ENCODE data around the gene HK3. TPM values are rescaled to one million over a fixed set of nuclear protein-coding genes. Genes with fewer than 3 reads are reported as not detected.
A peak's percentile ranks its signal among the peaks of the same experiment; 100 is the strongest.

Gene HK3
- total RNA-seq, 1 donor from 2014 or later: 21.1 TPM

DNA sequence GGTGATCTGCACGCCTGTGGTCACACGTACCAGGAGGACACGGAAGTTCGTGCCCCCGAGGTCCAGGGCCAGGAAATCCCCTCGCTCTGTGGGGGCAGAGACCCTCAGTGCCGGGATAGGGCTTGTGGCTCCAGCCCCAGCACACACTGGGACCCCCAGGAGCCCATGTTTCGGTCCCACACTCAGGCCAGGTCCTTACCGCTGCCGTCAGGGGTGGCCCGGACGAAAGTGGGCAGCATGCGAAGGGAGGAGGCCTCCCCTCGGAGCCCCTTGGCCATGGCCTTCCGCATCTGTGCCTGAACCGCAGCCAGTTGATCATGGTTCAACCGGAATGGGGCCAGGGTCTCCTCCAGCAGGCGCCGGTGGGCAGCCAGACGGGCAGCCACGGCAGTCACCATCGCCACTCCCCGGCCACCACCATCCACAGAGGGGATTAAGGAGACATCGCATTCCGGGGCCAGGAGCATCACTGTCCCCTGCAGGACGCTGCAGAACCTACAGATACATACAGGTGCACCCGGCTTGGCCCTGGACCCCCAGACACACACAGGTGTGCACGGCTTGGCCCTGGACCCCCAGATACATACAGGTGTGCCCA lies 11.8 kb downstream of the HK3 start:
- DNase-seq (ENCODE audit: low spot score): no peak
- intact Hi-C loops (cut with DNase I): no loop called here
- ATAC-seq: no peak

DNA sequence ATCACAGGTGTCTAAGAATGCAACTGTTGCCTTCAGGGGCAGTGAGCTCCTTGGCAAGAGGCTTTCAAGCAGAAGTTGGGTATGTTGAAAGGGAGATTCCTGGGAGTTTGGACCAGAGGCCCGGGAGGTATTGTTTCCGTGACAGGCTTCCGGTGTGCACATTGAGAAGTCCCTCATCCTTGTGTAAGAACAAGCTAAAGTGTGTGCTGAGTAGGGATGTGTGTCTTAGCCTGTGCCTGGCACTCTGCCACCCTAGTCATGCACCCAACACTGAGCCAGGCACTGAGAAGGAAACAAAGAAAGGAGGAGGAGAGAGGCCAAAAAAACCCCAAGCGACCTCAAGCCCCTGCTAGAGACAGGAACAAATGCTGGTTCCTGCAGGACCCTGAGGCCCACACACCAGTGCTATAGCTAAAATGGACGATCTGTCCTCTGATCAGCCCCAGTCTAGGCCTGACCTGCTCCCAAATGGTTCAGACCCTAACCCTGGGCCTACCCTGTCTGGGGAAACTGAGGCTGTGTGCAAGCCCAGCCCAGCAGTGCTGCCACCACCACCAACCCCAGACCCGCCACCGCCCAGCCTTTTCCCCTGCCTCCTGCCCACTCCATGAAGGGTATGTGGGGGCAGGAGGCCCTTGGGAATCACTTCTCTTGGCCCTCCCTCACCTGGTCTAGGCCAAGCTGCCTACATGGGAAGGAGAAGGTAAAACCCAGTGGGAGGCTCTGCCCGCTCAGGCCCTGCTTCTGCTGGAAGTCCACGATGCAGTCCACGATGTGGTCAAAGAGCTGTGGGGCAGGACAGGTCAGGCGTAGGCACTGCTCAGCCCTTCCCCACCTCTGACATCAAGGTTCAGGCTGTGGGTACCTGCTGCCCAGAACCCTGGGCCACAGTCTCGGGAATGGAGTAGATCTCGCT lies 12.6 kb downstream of the HK3 start:
- ATAC-seq (no peak), DNase-seq (ENCODE audit: low spot score) (no peak)
- intact Hi-C loops (cut with DNase I): no loop called here

DNA sequence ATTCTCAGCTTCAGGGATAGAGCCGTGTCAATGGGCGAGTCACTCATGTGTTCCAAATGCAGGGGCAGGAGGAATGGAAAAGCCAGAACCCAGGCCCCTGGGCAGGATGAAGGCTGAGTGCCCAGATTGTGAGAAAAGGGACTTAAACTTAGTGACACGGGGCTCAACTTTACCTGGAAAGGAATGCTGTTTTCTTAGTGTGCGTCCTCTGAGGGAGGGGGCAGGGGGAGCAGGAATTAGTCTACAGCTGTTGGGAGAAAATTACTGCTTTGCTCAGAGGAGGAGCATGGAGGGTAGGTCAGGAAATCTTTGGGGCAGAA lies 14.6 kb downstream of the HK3 start:
- peak; percentile 23 for DNase-seq (ENCODE audit: low spot score)
- intact Hi-C loops (cut with DNase I): no loop called here

DNA sequence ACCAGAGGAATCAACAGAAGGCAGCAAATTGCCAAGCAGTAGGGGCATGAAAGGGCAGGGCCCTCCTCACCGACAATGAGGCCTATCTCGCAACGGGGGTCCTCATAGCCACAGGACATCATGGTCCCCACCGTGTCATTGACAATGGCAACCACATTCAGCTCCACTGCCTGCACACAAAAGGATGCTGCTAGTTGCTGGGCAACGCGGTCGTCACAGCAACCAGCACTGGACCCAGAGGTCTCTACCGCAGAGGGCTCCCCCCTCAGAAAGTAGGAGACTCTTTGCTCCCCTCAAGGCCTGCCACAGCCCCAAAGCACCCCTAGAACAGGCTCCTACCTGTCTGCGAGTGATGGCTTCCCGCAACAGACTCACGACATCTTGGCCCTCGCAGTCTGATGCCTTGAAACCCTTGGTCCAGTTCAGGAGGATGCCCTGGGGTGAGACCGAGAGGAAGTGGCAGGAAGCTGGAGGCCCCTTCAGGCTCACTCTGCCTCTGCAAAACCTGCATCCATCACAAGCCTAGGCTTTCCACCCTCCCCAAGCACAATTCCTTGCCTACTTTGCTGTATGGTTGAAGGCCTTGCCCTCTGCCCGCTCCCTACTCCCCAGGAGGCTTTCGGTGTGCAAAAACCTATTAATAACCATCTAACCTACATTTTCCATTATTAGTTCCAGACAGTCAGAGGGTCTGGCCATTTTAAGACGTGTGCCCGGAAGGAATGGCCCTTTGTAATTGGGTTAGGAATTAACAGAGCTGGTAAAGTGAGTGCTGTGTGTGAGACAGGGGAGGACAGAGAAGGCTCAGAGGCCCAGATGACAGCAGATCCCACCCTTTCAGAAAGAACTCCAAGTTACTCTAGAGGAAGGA lies 15.2 kb downstream of the HK3 start:
- ATAC-seq (no peak), DNase-seq (ENCODE audit: low spot score) (peak; percentile 17)
- intact Hi-C loops (cut with DNase I): no loop called here

More for the DNA sequence above, 14.6 kb downstream of the HK3 start:
- ATAC-seq: no peak

GRCh38 chr5:176882567-176882903 lies 16.6 kb downstream of the HK3 start:
- ATAC-seq (no peak), DNase-seq (ENCODE audit: low spot score) (no peak)
- intact Hi-C loops (cut with DNase I): no loop called here

DNA sequence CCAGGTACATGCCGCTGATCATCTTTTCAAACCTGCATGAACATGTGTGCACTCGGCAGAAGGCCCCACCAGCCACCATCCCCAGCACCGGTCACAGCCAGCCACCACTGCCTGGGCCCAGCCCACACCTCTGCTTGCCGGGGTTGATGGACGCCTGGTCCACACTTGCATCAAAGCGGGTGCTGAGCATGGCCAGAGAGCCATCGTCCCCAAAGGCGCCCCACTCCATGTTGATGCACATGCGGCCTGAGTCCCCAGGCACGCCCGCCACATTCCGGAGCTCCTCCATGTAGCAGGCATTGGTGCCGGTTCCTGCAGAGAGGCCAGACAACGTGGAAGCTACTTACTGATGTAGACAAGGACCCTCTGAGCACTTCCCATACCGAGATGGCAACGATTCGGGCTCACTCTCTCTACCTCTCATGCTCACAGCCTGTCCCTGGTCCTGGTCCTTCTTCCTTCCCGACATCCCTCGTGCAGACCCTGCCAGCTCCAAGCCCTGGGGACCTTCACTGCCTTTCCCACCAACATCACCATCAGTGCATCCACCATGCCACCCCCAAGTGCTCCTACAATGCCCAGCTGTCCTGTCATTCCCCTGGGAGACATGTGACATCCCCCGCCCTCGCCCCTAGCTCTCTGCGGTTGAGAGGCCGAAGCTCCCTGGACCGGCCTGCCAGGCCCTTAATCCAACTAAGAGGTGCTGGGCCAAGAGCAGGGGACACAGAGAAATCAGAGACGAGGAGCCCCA lies 17.2 kb downstream of the HK3 start:
- intact Hi-C loops (cut with DNase I): no loop called here
- no peak for DNase-seq (ENCODE audit: low spot score)
- no peak for ATAC-seq

DNA sequence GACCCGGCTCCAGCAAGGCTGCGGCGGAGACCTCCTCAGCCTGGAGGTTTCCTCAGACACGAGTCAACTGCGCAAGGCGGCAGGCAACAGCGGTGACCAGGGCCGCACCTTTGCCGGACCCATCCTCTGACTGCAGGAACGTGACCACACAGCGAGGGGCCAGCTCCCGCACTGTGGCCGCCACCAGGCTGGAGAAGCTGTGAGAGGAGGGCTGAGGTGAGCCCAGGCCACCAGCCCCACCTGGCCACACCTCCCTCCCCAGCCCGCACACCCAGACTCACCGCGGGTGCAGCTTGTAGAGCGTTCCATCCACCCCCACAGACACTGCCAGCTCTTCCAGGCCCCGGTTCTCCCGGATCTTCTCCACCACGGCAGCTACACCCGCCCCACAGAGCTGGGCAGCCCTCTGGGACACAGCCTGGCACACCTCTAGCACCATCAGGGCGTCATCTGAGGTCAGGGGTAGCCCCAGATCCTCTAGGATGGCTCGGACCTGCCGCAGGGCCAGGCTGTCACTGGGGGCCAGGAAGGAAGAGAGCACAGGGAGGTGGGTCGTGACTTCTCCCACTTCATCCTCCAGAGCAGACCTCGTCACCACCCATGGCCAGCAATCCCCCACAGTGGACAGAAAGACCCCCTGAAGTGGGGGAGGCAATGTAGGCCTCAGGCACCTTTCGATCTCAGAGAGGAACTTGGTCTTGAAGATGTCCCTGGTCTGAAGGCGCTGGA lies 18.0 kb downstream of the HK3 start:
- intact Hi-C loops (cut with DNase I): no loop called here
- DNase-seq (ENCODE audit: low spot score) (no peak), ATAC-seq (no peak)

DNA sequence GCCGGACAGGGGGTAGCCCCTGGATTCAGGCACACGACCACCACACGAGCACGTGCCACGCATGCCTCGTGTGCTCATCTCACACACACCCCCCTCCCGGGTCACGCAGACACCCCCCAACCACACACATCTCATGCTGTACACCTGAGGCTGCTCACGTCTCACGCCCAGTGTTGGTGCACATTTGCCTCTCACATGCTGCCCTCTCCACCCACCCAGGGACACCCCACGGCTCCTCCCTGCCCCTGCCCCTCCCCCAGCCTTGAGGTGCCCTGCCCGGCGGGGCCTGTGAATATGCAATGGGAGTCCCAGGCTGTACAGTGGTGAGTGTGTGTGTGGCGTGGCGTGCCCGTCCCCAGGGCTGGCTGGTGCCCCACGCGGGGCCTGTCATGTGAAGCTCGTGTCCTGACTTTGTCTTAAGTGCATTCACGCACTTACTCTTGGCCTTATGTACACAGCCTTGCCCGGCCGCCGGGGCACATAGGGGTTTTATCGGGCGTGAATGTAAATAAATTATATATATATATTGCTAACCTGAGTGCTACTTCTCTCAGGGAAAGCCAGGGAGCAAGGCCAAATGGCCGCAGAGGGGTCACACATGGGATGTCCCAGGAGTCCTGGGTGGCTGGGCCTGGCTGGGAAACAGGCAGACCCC lies 18.7 kb downstream of the HK3 start:
- intact Hi-C loops (cut with DNase I): no loop called here
- ATAC-seq (no peak), DNase-seq (ENCODE audit: low spot score) (no peak)

- no peak for DNase-seq (ENCODE audit: low spot score)
- intact Hi-C loops (cut with DNase I): loop anchor here (5.0 kb wide), 1 partner anchor 1023 kb away; no protein-coding TSS in a partner anchor
- no peak for ATAC-seq
Measured at GRCh38 chr5:176879663-176880361, 19.3 kb downstream of the HK3 start.

GRCh38 chr5:176878906-176879662 lies 20.1 kb downstream of the HK3 start:
- no peak for DNase-seq (ENCODE audit: low spot score)
- intact Hi-C loops (cut with DNase I): loop anchor here (5.0 kb wide), 1 partner anchor 1022 kb away; no protein-coding TSS in a partner anchor
- ATAC-seq: no peak

GRCh38 chr5:176878463-176878862 lies 20.7 kb downstream of the HK3 start:
- DNase-seq (ENCODE audit: low spot score): no peak
- ATAC-seq: no peak
- intact Hi-C loops (cut with DNase I): loop anchor here (5.0 kb wide), 1 partner anchor 1021 kb away; no protein-coding TSS in a partner anchor

DNA sequence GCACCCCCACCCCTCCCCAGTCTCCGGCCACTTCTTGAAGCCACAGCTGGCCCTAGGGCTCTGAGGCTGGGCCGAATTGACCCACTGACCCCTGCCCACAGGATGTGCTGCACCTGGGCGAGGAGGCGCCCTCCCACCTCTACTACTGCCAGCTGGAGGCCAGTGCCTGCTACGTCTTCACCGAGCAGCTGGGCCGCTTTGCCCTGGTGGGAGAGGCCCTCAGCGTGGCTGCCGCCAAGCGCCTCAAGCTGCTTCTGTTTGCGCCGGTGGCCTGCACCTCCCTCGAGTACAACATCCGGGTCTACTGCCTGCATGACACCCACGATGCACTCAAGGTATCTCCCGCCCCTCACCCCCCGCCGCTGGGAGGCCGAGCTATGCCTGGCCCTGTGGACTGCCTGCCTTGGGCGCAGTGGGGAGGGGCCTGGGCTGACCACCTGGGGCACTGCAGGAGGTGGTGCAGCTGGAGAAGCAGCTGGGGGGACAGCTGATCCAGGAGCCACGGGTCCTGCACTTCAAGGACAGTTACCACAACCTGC lies 21.3 kb downstream of the HK3 start:
- ATAC-seq: no peak
- intact Hi-C loops (cut with DNase I): loop anchor here (5.0 kb wide), 1 partner anchor 1021 kb away; no protein-coding TSS in a partner anchor
- DNase-seq (ENCODE audit: low spot score): no peak

GRCh38 chr5:176876506-176877431 lies 22.4 kb downstream of the HK3 start:
- DNase-seq (ENCODE audit: low spot score): no peak
- intact Hi-C loops (cut with DNase I): loop anchor here (5.0 kb wide), 1 partner anchor 1019 kb away; no protein-coding TSS in a partner anchor
- ATAC-seq: no peak

DNA sequence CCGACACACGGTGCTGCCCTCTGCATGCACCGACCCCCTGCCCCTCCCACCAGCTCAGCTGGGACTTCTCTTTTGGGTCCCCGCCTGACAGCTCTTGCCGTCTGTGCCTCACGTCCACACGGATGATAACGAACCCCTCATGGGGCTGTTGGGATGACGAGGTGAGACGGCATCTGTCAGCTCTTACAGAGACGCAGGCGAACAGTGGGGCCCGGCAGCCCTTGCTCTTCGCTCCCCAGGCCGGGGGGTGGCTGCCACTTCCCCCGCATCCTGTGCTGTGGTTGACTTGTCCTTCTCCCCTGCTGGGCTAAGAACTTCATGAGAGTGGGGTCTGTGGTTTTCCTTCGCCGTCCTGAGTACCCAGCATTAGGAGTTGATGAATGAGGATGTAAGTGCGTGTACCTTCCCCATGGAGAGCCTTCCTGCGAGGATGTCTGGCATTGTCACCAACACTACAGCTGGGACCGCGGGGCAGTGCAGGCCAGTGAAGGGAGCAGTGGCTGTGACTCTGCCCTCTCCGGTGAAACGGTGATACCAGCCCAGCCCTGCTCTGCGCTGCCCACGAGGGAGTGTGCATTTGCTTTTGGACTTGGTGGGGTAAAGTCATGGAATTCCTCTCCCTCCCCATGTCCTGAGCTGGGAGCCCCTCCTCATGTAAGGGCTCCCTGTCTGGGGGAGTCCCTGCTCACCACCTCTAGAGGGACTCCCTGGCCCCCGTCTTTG lies 23.2 kb downstream of the HK3 start:
- ATAC-seq (no peak), DNase-seq (ENCODE audit: low spot score) (no peak)
- intact Hi-C loops (cut with DNase I): loop anchor here (5.0 kb wide), 1 partner anchor 1019 kb away; no protein-coding TSS in a partner anchor

Measured in sciatic nerve (tissue), 2 donors.